ENCODE results near the gene HOPX. TPM values are rescaled to one million over a fixed set of nuclear protein-coding genes. Genes with fewer than 3 reads are reported as not detected.

The HOPX gene
- total and polyA plus RNA-seq, 2 of the 4 experiments (the other 2 are of a cell fraction): 1.3 to 1.7 TPM

GRCh38 chr4:56680266-56680665 lies 830 bp downstream of the HOPX start:
- Histone ChIP-seq H2BK15ac (ENCODE audit: low read depth, low read length) (no peak overlapping the region), H3K79me1 (ENCODE audit: low read depth in 1 of 2, low read length in 2 of 2) (no peaks in the 10 kb centered on the region), H3K27ac (ENCODE audit: insufficient read depth, low read length) (no peak overlapping the region), H4K20me1 (ENCODE audit: insufficient read depth, low read length) (no peaks in the 10 kb centered on the region), H2AFZ (replicated peaks; ENCODE audit: low read length, poor library complexity) (no peak overlapping the region), H3K36me3 (ENCODE audit: control insufficient read depth, insufficient read depth, low read length) (no peaks in the 10 kb centered on the region), H2BK20ac (ENCODE audit: low read depth, low read length) (no peak overlapping the region), H4K91ac (ENCODE audit: insufficient read depth, low read depth, low read length) (no peak overlapping the region), H3K18ac (ENCODE audit: low read depth, low read length) (no peak overlapping the region), H4K5ac (ENCODE audit: low read depth, low read length) (no peak overlapping the region), H3K4me2 (ENCODE audit: low read depth, low read length) (no peak overlapping the region), H3K9ac (ENCODE audit: low read depth, low read length) (no peak overlapping the region), H3K4me3 (ENCODE audit: insufficient read depth, low read depth, low read length) (no peak overlapping the region), H3K9me1 (ENCODE audit: insufficient read depth, low read length) (0 out of 2 replicates have a peak, but pooled peaks cover 3% of the 10 kb centered on the region), H3K9me3 (ENCODE audit: control insufficient read depth, insufficient read depth, low read length) (no peaks in the 10 kb centered on the region), H2BK5ac (ENCODE audit: low read depth, low read length, poor library complexity, severe bottlenecking) (no peak overlapping the region), H3K14ac (replicated peaks; ENCODE audit: low read depth, low read length) (no peak overlapping the region), H3K4me1 (ENCODE audit: control insufficient read depth, insufficient read depth, low read length) (no peaks in the 10 kb centered on the region), H3K27me3 (ENCODE audit: control insufficient read depth, insufficient read depth, low read length) (peaks cover 47% of the 10 kb centered on the region), H3K56ac (ENCODE audit: extremely low read depth, insufficient read depth, low read length) (no peak overlapping the region), H2AK9ac (replicated peaks; ENCODE audit: low read depth, low read length, poor library complexity) (no peak overlapping the region), H2AK5ac (ENCODE audit: low read depth, low read length) (no peak overlapping the region), H3K23ac (ENCODE audit: low read depth, low read length) (no peak overlapping the region), H2BK120ac (ENCODE audit: low read depth, low read length) (no peak overlapping the region), H3K4ac (ENCODE audit: low read depth, low read length) (no peak overlapping the region), H4K8ac (ENCODE audit: low read depth in 2 of 2, low read length in 2 of 2) (no peak overlapping the region)
- no CpG with 5 or more reads among the region's 1 CpG for WGBS, 2 experiments (ENCODE audit: extremely low coverage in 2 of 2, insufficient read length in 1 of 2)
- TF ChIP-seq POLR2A (IDR thresholded peaks at IDR 0.05; ENCODE audit: low read depth, low read length): no peak
- no peak for TF ChIP-seq MAZ (IDR thresholded peaks at IDR 0.05; ENCODE audit: borderline replicate concordance, low read depth, low read length)
- TF ChIP-seq FOS (IDR thresholded peaks at IDR 0.05; ENCODE audit: low read depth, low read length): no peak
- TF ChIP-seq MXI1 (IDR thresholded peaks at IDR 0.05; ENCODE audit: borderline replicate concordance, low read depth, low read length): no peak
- TF ChIP-seq BHLHE40 (IDR thresholded peaks at IDR 0.05; ENCODE audit: low read depth, low read length): no peak
- no peak for TF ChIP-seq ELK1 (IDR thresholded peaks at IDR 0.05; ENCODE audit: borderline replicate concordance, low read depth, low read length)
- TF ChIP-seq RAD21 (IDR thresholded peaks at IDR 0.05; ENCODE audit: low read length): no peak
- TF ChIP-seq SMC3 (IDR thresholded peaks at IDR 0.05; ENCODE audit: low read depth, low read length): no peak
- no peak for TF ChIP-seq USF2 (IDR thresholded peaks at IDR 0.05; ENCODE audit: low read depth, low read length)
- TF ChIP-seq CEBPB (IDR thresholded peaks at IDR 0.05; ENCODE audit: low read depth, low read length): no peak
- no peak for TF ChIP-seq CTCF (conservative IDR thresholded peaks at IDR 0.05; ENCODE audit: low read depth, low read length)
- no peak for TF ChIP-seq RCOR1 (IDR thresholded peaks at IDR 0.05; ENCODE audit: insufficient replicate concordance, low read length)
- in situ Hi-C loops (cut with MboI; ENCODE audit: low sequenced_read_pairs): no loop called here
- ChIA-PET POLR2A (ENCODE audit: unreplicated experiment) (interaction anchor here (0.7 kb wide), 1 partner anchor 154 kb away, joined by 6 read pairs; no protein-coding TSS in a partner anchor), CTCF (interaction anchor here (0.5 to 1.9 kb wide), 2 partner anchors 9 to 59 kb away, joined by 3 to 4 read pairs; no protein-coding TSS in a partner anchor)
- DNase-seq: no peak
- intact Hi-C loops (cut with micrococcal nuclease): no loop called here
- BruUV-seq (replicated peaks): no TSS peak
- dilution Hi-C loops (cut with HindIII; ENCODE audit: low sequenced_read_pairs, unreplicated experiment): no loop called here
- no peak for ATAC-seq (ENCODE audit: low read depth)
